Measurements from ENCODE around the gene KBTBD13.
"Not testable (repeated sequence)": the region's sequence is repeated elsewhere in the genome, so short reads cannot be mapped to it uniquely, and the experiment has no call there.

Gene KBTBD13

DNA sequence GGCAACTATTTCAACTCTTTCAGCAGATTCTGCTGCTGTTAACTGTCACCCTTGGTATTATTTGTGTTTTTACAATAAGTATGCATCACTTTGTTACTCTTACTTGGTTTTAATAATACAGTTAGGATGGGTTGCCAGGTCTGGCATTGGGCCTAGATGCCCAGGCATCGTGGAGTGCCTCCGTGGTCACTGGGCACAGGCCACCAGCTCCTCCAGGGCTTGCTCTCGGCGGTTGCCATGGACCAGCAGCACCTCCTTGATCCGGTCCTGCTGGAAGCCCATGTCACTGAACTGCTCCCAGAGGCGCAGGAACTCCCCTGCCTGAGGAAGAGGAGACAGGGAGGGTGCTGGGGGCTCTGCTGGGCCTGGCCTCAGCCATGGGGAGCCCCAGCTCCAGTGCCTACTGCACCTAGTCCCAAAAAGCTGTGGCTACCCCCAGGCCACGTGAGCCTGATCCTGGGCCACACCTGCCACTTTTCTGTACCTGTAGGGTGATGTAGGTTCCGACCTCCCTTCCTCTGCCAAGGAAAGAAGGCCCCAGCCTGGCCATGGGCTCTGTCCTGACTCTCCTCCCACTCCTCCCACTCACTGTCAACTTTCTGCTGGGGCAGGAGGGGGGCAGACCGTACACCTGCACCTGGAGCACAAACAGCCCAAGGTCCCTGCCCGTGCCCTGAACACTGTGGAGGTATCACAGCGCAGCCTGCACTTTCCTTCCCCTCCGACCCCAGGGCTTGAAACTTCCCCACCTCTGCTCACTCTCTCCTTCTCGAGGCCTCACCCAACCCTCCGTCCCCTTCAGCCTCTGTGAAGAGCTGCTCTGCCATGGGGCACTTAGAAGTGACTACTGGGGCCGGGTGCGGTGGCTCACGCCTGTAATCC is 16.6 kb downstream of the KBTBD13 start:
- no peak for FAIRE-seq

DNA sequence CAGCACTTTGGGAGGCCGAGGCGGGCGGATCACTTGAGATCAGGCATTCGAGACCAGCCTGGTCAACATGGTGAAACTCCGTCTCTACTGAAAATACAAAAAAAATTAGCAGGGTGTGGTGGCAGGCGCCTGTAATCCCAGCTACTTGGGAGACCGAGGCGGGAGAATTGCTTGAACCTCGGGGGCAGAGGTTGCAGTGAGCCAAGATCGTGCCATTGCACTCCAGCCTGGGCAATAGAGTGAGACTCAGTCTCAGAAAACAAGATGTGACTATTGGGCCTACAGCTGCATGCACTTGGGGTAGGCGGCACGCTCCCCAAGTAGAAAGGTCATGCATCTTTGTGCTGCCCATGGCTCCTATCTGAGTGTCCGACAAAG is 17.2 kb downstream of the KBTBD13 start:
- not testable (repeated sequence) for FAIRE-seq

DNA sequence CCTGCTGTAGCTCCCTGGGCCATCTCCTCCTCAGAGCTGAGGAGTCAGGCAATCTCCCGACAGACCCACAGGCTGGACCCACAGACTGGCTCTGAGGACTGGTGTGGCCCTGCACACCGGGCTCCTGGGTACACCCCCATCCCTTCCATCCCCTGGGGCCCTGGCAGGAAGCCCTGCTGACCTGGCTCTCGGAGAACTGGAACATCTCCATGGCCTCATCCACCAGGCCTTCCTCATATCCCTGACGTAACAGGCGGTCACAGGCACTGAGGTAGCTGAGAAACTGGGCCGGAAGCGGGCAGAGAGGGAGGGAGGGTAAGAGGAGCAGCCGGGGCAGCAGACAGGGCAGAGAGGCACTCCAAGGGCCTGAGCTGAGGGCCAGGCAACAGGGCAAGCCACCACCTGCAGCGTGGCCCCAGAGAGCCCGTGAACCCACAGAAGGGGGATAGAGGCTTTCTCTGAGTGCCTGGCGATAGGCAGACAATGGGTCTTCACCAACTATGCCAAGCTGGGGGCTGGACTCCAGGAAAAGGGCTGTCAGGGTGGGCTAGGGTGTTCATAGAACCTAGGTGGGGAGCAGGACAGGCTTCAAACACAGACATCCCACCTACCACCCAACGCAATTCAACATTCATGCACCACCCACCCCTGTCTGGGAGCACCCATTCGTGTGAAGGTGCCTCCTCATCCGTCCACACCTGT is 17.9 kb downstream of the KBTBD13 start:
- FAIRE-seq: no peak

DNA sequence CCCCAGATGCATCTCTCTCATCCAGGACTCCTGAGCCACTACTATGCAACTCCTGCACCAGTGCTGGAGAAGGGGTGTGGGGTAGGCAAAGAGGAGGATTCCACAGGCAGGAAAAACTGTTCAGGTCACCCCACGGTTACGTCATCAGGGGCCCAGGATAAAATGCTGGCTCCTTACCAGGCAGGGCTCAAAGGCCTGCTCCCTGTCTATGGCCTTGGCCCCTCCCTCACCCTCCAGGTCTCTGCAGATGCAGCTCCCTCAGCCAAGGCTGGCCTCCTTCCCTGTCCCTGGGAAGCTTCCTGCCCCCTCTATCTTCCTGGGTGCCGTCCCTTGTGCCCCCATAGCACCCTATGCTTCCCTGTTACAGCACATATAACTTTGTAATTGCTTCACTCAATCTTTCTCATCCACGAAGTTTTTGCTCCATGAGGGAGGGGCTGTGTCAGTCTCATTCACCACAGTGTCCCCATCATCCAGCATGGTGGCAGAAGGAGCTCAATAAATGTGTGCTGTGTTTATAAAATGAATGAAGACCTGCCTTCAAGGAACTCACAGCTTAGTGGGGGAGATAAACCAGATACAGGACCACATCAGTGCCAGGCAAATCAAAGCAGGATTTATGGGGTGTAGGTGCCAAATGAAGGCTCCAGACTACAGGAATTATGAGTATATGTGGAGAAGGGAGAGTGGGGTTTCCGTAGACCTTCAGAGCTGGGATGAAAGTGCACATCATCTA is 18.6 kb downstream of the KBTBD13 start:
- FAIRE-seq: no peak

DNA sequence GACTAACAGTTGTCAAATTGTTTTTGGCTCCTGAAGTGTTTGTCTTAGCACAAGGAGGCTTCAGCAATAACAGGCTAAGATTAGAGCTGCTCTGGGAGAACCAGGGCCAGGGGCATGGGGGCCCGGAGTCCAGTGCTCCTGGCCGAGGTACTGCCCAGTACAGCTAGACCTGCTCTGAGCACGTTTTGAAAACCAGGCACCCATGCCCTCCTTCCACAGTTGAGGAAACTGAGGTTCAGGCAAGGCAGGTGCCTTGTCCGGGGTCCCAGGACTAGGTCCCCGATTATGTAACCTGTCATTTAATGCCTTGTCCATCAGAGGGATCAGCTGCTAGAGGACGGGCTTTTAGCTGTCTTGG is 19.2 kb downstream of the KBTBD13 start:
- FAIRE-seq: no peak

DNA sequence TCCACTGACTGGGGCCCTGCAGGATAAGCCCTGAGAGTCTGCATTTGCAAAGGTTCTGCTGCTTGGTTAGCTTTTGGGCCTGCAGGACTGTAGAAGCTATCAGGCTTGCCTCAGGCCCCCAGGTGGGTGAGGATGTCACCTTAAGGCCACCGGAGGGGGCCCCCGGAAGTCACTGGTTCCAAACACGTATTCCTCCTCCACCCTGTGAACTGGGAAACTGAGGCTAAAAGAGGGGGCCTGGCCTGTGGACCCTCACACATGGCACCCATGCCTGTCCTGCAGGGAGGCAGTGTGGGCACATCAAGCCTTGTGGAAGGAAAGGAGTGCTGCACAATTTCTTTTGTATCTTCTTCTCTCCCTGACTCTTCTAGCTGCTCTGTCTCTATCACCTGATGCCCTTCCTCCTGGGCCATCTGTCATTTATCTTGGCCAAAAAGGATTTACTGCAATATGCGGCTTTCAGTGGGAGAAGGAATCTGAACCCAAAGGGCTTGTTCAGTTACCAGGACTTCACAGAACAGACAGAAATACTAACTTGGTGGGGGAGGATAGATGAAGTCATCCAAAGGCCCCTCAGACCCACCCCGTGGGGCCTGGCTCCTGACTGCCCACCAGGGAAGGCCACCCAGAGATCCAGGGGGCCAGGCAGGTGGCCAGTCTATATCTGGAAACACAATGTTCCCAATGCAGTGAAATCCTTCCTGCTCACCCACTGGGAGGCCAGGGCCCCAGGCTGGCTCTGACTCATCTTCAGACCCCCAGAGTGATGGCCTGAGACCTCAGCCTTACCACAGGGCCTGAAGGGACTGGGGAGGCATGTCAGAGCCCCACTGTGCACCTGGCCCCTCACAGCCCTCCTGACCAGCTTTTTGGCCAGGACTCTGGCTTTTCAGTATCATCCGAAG is 20.2 kb downstream of the KBTBD13 start:
- FAIRE-seq: no peak

DNA sequence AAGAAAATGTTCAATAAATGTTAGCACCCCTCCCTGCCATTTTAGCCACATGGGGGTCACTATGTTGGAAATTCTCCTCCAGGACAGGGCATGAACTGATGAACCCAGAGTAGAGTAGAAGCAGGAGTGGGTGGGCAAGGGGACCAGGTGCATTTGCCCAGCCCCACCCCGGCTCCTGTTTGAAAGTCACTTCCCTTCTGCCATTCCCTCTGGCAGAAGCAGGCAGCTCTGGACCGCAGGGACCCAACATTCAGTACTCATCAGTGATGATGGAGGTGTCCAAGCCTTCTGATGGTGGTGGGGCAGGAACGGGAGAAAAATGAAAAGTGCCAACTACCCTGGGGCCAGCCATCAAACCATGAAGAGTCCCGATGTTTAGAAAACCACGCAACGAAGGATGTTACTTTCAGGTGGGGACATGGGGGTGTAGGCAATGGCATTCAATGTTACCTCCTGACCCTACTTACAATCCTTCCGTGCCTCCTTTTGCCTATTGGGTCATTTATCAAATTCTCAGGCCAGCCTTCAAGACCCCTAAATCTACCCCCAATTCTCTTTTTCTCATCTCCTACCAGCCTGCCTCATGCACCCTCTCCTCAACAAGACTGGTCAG is 21.2 kb downstream of the KBTBD13 start:
- no peak for FAIRE-seq

DNA sequence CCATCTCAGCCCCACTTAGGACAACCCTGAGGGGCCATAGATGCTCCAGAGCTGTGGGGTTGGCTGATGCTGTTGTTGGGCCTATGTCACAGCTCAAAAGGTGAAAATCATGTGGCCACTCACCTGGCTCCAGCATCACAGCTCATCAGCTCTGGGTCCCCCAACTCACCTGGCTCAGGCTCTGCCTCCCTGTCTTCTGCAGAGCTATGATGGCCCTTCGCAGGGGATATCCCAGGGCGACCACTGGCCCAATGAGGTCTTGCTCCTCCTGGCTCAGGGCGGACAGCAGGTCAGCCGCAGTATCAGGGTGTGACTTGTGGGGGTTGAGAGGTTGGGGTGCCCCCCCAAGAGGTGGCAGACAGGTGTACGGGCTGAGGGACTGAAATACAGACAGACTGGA is 22.8 kb downstream of the KBTBD13 start:
- FAIRE-seq: no peak

DNA sequence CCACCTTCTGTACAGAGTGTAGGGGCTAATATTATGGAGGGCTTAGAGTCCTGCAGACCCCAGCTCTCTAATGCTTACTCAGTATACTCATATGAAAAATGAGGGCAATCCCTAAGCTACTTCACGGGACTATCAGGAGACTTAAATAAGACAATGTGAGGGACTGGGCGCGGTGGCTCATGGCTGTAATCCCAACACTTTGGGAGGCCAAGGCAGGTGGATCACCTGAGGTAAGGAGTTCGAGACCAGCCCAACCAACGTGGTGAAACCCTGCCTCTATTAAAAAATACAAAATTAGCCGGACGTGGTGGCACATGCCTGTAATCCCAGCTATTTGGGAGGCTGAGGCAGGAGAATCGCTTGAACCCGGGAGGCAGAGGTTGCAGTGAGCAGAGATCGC is 23.3 kb downstream of the KBTBD13 start:
- not testable (repeated sequence) for FAIRE-seq

DNA sequence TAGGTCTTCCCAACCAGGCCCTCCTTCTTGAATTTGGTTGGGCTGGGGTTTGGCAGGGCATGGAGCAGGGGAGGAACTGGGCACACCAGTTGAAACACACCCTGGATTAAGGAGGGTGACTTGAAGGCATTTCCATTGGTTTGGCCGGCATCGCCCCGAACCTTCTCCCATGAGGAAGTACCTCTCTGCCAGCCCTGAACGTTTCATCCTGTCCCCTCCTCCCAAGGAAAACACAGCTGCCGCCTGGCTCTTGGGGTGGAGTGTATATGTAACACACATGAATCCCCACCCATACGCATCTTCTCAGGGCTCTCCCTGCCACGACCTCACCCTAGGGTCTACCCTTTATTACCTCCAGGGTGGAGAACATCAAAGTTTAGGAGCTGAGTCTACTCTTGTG is 23.9 kb downstream of the KBTBD13 start:
- FAIRE-seq: no peak

DNA sequence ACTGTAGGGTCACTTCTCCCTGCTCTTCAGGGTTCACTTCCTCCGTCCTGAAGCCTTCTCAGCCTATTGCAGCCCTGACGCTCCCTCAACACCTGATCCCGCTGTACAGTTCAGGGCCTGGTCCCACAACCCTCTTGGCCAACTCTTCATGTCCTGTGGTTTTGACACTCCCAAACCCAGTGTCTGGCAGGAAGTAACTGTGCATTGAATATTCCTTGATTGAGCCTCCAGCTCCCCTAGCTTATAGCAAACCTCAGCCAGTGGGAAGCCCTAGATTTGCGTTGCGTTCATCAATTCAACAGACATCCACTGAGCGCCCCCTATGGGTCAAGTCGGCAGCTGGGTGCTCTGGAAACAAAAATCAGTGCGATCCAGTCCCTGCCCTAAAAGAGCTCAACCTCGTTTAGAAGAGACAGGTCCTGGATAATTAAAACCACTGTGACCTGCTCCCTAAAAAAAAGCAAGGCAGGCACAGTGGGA is 24.9 kb downstream of the KBTBD13 start:
- no peak for FAIRE-seq

DNA sequence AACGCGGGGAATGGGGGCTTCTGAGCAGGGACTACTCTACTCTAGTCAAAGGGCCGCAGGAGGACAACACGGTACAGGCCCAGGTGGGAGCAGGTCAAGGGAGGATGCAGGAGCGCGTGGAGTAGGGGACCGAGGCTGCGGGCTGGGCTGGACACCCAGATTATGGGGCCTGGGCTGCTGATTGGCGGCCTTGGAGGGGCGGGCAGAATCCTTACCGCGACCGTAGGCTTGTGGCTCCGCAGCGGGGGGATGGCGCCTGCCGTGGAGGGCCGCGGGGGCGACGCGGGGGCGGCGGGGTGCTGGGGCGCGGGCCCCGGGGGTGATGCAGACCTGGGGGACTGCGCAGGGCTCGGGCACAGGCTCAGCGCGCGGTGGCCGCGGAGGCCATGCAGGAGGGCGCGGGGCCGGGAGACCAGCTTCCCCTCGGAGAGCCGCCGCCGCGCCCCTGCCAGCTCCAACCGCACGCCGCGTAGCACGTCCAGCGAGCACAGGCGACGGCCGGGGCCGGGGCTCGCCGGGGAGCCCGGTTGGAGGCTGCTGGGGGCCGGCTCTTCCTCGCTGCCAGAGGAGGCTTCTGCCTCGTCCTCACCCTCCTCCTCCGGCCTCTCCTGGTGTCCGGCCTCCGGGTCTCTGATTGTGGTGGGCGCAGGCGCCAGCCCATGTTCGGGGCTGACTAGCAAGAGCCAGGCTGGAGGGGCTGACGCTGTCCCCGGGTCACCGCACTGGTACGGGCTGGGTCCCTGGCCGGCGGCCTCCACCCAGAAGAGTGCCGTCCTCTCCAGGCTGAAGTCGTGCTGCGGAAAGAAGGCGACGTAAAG is 25.6 kb downstream of the KBTBD13 start:
- no peak for FAIRE-seq

DNA sequence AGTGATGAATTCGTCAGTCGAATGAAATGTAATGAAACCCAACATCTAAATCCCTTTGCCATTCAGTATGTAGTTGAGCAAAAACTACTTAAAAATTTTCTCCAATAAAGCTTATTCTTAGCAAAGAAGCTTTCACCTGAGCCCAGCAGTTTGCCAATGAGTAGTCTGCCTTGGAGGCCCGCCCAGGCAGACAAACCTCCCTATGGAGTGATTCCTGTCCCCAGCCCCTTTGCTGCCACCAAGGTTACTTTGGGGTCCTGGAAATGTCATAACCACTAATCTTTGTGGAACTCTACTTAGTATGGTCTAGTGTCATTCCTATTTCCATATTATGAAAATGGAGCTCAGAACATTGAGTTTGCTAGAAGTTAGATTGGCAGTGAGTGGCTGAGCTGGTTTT is 26.4 kb downstream of the KBTBD13 start:
- no peak for FAIRE-seq

DNA sequence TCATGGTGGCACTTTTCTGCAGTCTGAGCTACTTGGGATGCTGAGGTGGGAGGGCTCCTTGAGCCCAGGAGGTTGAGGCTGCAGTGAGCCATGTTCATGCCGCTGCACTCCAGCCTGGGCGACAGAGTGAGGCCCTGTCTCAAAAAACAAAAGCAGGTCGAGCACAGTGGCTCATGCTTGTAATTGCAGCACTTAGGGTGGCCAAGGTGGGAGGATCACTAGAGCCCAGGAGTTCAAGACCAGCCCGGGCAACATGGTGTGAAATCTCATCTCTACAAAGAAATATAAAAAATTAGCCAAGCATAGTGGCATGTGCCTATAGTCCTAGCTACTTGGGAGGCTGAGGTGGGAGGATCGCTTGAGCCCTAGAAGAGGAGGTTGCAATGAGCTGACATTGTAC is 28.5 kb downstream of the KBTBD13 start:
- FAIRE-seq: no peak

DNA sequence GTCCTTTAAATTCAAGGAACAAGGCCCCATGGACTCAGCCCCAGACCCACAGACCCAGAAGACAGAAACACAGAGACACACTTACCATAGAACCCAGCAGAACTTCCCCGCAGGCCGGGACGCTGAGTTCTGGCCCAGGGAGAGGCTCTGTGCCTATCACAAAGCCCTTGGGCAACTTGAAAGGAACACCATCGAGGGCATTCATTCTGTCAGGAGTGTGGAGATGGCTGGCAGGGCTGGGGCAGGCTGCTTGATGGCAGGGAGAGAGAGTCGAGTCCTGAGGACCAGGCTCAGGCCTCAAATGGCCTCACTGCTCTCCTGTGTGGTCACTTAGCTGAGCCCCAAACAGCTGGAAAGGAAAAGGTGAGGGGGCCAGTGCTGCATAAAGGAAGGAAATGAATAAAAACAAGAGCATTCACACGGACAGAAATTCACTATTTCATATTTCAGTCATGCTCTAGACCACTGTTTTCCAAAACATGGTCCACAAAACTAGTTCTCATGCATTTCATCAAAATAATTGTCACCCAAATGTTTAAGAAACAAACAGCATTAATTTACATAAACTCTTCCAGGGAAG is 29.6 kb downstream of the KBTBD13 start:
- no peak for FAIRE-seq

DNA sequence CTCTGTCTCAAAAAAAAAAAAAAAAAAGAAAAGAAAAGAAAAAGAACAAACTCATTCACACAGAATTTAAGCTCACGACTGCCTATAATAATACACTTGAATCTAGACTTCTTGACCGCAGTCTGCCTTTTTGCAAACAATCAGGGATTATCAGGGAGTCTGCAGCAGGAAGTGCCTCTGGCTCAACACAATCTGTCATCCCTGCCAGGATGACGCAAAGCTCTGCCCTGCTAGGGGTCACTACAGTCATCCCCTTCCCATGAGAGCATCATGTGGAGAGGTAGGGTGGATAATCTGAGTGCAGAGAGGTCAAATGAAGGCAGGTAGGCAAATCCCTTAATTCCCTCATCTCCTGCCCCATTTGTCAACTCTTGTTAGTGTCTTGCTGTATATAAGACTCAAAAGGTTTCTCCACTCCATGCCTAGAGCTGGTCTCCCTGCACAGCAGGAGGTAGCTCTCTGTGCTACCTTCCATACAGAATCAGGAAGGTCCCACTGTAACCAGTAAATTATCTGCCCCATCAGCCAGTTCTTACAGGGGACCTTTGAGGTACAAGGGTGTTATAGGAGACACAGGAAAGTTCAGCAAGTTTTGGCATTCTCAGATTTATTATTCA is 34.2 kb downstream of the KBTBD13 start:
- no peak for FAIRE-seq

DNA sequence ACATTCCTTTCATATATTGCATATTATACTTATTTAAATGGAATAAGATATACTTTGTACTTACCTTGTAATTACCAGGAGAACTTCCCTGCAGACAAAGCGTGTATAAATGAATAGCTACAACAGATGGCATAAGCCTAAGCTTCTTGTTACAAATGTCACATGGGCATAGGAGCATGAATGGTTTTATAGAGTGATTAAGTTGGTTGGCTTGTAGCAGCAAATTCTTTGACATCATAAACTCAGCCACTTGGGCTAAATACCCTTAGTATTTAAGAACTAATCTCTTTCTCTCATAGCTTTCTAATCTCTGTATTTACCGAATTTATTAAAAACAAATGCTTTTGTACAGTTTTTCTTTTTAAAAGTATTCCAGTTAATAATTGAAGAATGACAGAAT is 38.5 kb downstream of the KBTBD13 start, which contains the start of gene UBAP1L:
Gene UBAP1L (minus strand): TSS at position 115 of the 400 bp plus-strand sequence. CDS start 8,985 bp downstream, outside the sequence.
- FAIRE-seq: no peak

DNA sequence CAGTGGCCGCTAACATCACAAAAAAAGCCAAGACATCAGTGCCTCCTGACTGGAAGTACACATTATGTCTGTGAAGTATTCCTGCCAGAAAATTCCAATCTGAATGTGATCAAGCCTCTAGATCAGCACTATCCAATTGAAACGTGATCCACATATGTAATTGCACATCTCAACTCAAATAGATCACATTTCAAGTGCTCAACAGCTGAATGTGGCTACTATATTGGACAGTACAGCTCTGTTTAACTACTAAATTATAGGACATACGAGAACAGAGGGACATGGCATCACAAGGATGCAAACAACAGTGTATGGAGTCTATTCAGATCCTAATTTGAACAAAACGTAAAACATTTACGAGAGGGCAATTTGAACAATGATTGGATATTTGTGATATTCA is 39.0 kb downstream of the KBTBD13 start:
- no peak for FAIRE-seq

Data from islet of Langerhans (tissue), 1 donor.